ENCODE results near the gene CRTC3. TPM values are rescaled to one million over a fixed set of nuclear protein-coding genes. Genes with fewer than 3 reads are reported as not detected.

Gene CRTC3
- total and polyA plus RNA-seq, 2 donors (not counting 3 experiments of a cell fraction or from before 2014, with no cell fraction given), result 16.2 to 26.4 TPM

GRCh38 chr15:90609242-90610180, 79.8 kb downstream of the CRTC3 start:
- no peak overlapping the region for H3K4me3 ChIP-seq (replicated peaks in 1 of 3; ENCODE audit: insufficient read depth in 1 of 3, low read depth in 1 of 3, low read length in 3 of 3)
- no peaks in the 10 kb centered on the region for H3K79me2 ChIP-seq (ENCODE audit: control insufficient read depth, insufficient read depth, low read length)
- DNase-seq (ENCODE audit: low read depth, low spot score), result no peak
- H4K20me1 ChIP-seq (replicated peaks; ENCODE audit: control insufficient read depth, extremely low read depth, insufficient read depth, low read length), result no peaks in the 10 kb centered on the region
- FAIRE-seq, result no peak
- H3K9me3 ChIP-seq (replicated peaks; ENCODE audit: control insufficient read depth, insufficient read depth, low read length), result no peaks in the 10 kb centered on the region
- H3K4me2 ChIP-seq (ENCODE audit: insufficient read depth, low read length), result no peak overlapping the region
- H3K9ac ChIP-seq (replicated peaks; ENCODE audit: extremely low read depth, insufficient read depth, low read length), result no peak overlapping the region
- peaks cover 0 to 4% of the 10 kb centered on the region in 2 experiments for H3K36me3 ChIP-seq (ENCODE audit: control insufficient read depth in 2 of 2, extremely low read depth in 1 of 2, insufficient read depth in 2 of 2, low read length in 2 of 2)
- no peaks in the 10 kb centered on the region for H3K9me1 ChIP-seq (replicated peaks; ENCODE audit: control insufficient read depth, extremely low read depth, insufficient read depth, low read length)
- TF ChIP-seq MYC (IDR thresholded peaks at IDR 0.05; ENCODE audit: low read depth, low read length) (no peak), CTCF (IDR thresholded peaks at IDR 0.05; ENCODE audit: extremely low read depth in 1 of 2, insufficient read depth in 1 of 2, low read depth in 1 of 2, low read length in 2 of 2) (no peak), MAX (IDR thresholded peaks at IDR 0.05; ENCODE audit: insufficient read depth, insufficient read length) (no peak), JUN (IDR thresholded peaks at IDR 0.05; ENCODE audit: borderline replicate concordance, insufficient read depth, insufficient read length, low read depth) (no peak), POLR2A (IDR thresholded peaks at IDR 0.05; ENCODE audit: low read depth, low read length) (no peak), FOS (IDR thresholded peaks at IDR 0.05; ENCODE audit: borderline replicate concordance, insufficient read depth, low read length) (no peak), EZH2 (IDR thresholded peaks at IDR 0.05; ENCODE audit: borderline replicate concordance, low read depth, low read length, severe bottlenecking) (no peak), POLR2AphosphoS5 (IDR thresholded peaks at IDR 0.05; ENCODE audit: insufficient read depth, low read depth, low read length) (no peak), GATA2 (IDR thresholded peaks at IDR 0.05; ENCODE audit: insufficient read depth, insufficient read length, low read depth, low read length) (no peak)
- intact Hi-C loops (cut with micrococcal nuclease), result no loop called here
- H3K4me1 ChIP-seq (ENCODE audit: control insufficient read depth, extremely low read depth, insufficient read depth, low read length), result no peaks in the 10 kb centered on the region
- H2AFZ ChIP-seq (ENCODE audit: low read depth, low read length), result no peak overlapping the region
- H3K27ac ChIP-seq (ENCODE audit: insufficient read depth, low read depth, low read length), result no peak overlapping the region
- POLR2A ChIA-PET, result interaction anchor here (0.5 kb wide), 1 partner anchor 95 kb away, joined by 3 read pairs; no protein-coding TSS in a partner anchor
- dilution Hi-C loops (cut with MboI; ENCODE audit: extremely low pct_ligation_motif_present, low sequenced_read_pairs), result no loop called here
- BruUV-seq (replicated peaks), result no TSS peak
- H3K27me3 ChIP-seq (ENCODE audit: control insufficient read depth in 2 of 2, insufficient read depth in 2 of 2, low read length in 2 of 2), result no peaks in the 10 kb centered on the region
- CTCF ChIA-PET, result interaction anchor here (0.8 to 1.2 kb wide), 2 partner anchors 11 to 38 kb away, joined by 3 read pairs; no protein-coding TSS in a partner anchor
